ENCODE measurements around the gene CDC25A. TPM values are rescaled to one million over a fixed set of nuclear protein-coding genes. Genes with fewer than 3 reads are reported as not detected.

The CDC25A gene
- total and polyA plus RNA-seq, 9 of the 15 experiments (the other 6 are each of a cell fraction or from before 2014, with no cell fraction given), result 3.4 to 61.3 (median 51.8) TPM

DNA sequence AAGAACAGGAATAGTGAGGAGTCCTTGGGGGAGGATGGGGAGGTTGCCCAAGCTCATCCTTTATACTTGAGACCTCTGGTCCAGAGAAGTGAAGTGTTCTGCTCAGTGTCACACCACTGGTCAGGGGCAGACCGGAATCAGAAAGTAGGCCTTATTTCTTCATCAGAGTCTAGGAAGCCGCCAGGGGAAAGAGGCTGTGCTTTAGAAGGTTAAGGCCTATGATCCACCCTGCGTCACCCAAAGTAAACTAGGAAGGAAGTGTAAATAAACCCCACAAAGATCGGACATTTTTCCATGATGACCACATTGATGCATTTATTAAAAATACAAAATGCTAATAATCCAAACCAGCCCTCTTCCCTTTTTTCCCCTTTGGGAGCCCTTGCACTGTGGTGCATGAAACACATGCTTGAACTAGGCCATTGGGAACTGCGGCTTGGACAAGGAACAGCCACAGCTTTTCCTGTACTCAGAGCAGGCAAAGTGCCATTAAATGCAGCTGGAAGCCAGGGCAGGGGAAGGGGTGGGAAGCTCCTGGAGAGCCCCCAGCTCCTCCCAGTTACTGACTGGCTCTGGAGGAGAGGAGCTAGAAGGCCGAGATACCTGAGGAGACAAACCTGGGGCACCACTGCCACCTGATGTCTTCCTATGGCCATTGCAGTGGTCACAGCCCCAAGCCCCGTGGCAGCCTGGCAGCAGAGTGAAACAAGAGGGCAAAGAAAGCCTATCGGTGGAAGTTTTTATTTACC lies 37.0 kb downstream of the CDC25A start (continued):
- TF ChIP-seq, protein P1, sequence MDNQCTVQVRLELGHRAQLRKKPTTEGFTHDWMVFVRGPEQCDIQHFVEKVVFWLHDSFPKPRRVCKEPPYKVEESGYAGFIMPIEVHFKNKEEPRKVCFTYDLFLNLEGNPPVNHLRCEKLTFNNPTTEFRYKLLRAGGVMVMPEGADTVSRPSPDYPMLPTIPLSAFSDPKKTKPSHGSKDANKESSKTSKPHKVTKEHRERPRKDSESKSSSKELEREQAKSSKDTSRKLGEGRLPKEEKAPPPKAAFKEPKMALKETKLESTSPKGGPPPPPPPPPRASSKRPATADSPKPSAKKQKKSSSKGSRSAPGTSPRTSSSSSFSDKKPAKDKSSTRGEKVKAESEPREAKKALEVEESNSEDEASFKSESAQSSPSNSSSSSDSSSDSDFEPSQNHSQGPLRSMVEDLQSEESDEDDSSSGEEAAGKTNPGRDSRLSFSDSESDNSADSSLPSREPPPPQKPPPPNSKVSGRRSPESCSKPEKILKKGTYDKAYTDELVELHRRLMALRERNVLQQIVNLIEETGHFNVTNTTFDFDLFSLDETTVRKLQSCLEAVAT (IDR thresholded peaks at IDR 0.05), result no peak
- TF ChIP-seq, protein P2, sequence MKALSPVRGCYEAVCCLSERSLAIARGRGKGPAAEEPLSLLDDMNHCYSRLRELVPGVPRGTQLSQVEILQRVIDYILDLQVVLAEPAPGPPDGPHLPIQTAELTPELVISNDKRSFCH (CRISPR knock-in tag; IDR thresholded peaks at IDR 0.05), result no peak
- TF ChIP-seq, protein P2 (tag; IDR thresholded peaks at IDR 0.05), result no peak
- TF ChIP-seq ZNF586 (CRISPR knock-in tag; conservative IDR thresholded peaks at IDR 0.05) (no peak), RFX7 (CRISPR knock-in tag; IDR thresholded peaks at IDR 0.05) (no peak), ZNF23 (CRISPR knock-in tag; IDR thresholded peaks at IDR 0.05) (no peak), RBM14 (IDR thresholded peaks at IDR 0.05; ENCODE audit: borderline replicate concordance, insufficient read depth, low read depth, low read length) (no peak), NFIX (CRISPR knock-in tag; IDR thresholded peaks at IDR 0.05; ENCODE audit: low read depth) (no peak), NCOR1 (IDR thresholded peaks at IDR 0.05) (no peak), ZNF140 (CRISPR knock-in tag; IDR thresholded peaks at IDR 0.05) (no peak), TEAD4 (IDR thresholded peaks at IDR 0.05; ENCODE audit: low read length) (no peak), TEAD4 (CRISPR knock-in tag; IDR thresholded peaks at IDR 0.05; ENCODE audit: borderline replicate concordance) (no peak), ZNF184 (CRISPR knock-in tag; IDR thresholded peaks at IDR 0.05) (no peak), PCBP1 (IDR thresholded peaks at IDR 0.05; ENCODE audit: low read depth, low read length, poor library complexity, severe bottlenecking) (no peak), NFRKB (IDR thresholded peaks at IDR 0.05; ENCODE audit: low read depth) (no peak), PTRF (tag; IDR thresholded peaks at IDR 0.05) (no peak), GABPB1 (CRISPR knock-in tag; IDR thresholded peaks at IDR 0.05) (peak; percentile 56; the same call in 1 of the 2 replicates), ZNF785 (CRISPR knock-in tag; IDR thresholded peaks at IDR 0.05) (no peak), FOXM1 (IDR thresholded peaks at IDR 0.05; ENCODE audit: low read depth) (no peak), FOXM1 (CRISPR knock-in tag; IDR thresholded peaks at IDR 0.05; ENCODE audit: low read depth) (no peak), SAFB (IDR thresholded peaks at IDR 0.05; ENCODE audit: borderline replicate concordance, low read depth, low read length) (no peak), HMG20A (CRISPR knock-in tag; conservative IDR thresholded peaks at IDR 0.05) (no peak)
- TF ChIP-seq, protein P3, sequence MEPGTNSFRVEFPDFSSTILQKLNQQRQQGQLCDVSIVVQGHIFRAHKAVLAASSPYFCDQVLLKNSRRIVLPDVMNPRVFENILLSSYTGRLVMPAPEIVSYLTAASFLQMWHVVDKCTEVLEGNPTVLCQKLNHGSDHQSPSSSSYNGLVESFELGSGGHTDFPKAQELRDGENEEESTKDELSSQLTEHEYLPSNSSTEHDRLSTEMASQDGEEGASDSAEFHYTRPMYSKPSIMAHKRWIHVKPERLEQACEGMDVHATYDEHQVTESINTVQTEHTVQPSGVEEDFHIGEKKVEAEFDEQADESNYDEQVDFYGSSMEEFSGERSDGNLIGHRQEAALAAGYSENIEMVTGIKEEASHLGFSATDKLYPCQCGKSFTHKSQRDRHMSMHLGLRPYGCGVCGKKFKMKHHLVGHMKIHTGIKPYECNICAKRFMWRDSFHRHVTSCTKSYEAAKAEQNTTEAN (CRISPR knock-in tag; IDR thresholded peaks at IDR 0.05), result no peak
- TF ChIP-seq, protein P4, sequence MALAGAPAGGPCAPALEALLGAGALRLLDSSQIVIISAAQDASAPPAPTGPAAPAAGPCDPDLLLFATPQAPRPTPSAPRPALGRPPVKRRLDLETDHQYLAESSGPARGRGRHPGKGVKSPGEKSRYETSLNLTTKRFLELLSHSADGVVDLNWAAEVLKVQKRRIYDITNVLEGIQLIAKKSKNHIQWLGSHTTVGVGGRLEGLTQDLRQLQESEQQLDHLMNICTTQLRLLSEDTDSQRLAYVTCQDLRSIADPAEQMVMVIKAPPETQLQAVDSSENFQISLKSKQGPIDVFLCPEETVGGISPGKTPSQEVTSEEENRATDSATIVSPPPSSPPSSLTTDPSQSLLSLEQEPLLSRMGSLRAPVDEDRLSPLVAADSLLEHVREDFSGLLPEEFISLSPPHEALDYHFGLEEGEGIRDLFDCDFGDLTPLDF (CRISPR knock-in tag; IDR thresholded peaks at IDR 0.05), result no peak
